Gastroesophageal sphincter (tissue), 3 donors: ENCODE data around the gene PTCD1.

Source experiments
- CTCF ChIP-seq, 4 experiments: fragments of 200-600 bp in 2 of 4; fragments of 450-650 bp in 2 of 4; sonication (generic) in 1 of 4; IDR thresholded peaks; one replicate each; pipeline ENCODE4 v1.5.1; 2017 to 2019; ENCODE audit warnings: antibody characterized with exemption in 4 of 4, mild to moderate bottlenecking in 2 of 4, moderate library complexity in 2 of 4
- EP300 ChIP-seq: sonication (generic); formaldehyde crosslinking; IDR thresholded peaks from one replicate; pipeline ENCODE4 v1.6.1; 2017; ENCODE audit warnings: antibody characterized with exemption, mild to moderate bottlenecking
- POLR2A ChIP-seq, 2 donors: fragments of 450-650 bp; IDR thresholded peaks; one replicate each; pipeline ENCODE4 v1.6.1; 2017; ENCODE audit warnings: antibody characterized with exemption in 2 of 2, mild to moderate bottlenecking in 2 of 2, moderate library complexity in 1 of 2

DNA sequence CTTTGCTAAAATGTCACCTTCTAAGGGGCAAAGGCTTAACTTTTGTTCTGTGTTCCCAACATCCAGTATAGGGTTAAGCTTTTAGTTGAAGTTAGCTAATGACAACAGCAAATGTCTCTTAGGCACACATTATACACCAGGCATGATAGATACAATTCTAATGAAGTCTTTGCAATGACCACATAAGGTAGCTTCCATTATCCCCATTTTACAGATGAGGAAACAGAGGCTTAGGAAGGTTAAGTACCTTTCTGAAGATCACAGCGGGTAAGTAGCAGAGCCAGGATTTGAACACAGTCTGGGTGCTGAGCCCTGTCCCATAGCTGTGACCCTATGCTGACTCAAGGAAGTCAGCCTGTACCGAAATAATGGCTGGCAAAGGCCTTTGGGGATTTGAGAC, 28.0 kb downstream of the PTCD1 start:
- TF ChIP-seq CTCF (IDR thresholded peaks at IDR 0.05) = no peak
- TF ChIP-seq EP300 = no peak
- no peak for TF ChIP-seq POLR2A (IDR thresholded peaks at IDR 0.05)
